ENCODE measurements around the gene PRR12.

DNA sequence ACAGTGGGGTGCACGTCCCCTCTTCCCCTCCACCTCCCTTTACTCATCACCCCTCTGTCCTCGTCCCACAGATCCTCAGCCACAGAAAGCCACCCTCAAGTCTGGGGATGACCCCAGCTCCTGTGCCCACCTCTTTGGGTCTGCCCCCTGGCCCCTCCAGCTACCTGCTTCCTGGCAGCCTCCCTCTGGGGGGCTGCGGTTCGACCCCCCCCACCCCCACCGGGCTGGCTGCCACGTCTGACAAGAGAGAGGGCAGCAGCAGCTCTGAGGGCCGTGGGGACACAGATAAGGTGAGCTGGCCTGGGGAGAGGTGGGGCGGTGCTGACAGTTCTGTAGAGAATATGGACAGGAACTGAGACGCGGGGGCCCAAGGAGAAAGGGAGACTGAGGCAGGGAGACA, 63.6 kb downstream of the PRR12 start:
- TF ChIP-seq, protein P1, sequence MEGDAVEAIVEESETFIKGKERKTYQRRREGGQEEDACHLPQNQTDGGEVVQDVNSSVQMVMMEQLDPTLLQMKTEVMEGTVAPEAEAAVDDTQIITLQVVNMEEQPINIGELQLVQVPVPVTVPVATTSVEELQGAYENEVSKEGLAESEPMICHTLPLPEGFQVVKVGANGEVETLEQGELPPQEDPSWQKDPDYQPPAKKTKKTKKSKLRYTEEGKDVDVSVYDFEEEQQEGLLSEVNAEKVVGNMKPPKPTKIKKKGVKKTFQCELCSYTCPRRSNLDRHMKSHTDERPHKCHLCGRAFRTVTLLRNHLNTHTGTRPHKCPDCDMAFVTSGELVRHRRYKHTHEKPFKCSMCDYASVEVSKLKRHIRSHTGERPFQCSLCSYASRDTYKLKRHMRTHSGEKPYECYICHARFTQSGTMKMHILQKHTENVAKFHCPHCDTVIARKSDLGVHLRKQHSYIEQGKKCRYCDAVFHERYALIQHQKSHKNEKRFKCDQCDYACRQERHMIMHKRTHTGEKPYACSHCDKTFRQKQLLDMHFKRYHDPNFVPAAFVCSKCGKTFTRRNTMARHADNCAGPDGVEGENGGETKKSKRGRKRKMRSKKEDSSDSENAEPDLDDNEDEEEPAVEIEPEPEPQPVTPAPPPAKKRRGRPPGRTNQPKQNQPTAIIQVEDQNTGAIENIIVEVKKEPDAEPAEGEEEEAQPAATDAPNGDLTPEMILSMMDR (IDR thresholded peaks at IDR 0.05), result no peak
- TF ChIP-seq EP300 (IDR thresholded peaks at IDR 0.05) (no peak), POLR2A (IDR thresholded peaks at IDR 0.05) (no peak)
